WERI-Rb-1 (cell line): ENCODE data around the gene KIAA1958.

Experiments used
- DNase-seq: peaks from one replicate; pipeline ENCODE4 v3.0.0-alpha.2; 2020
- H3K27ac ChIP-seq: fragments of 250-450 bp; sonication (Bioruptor Pico); 2 replicates; pipeline ENCODE4 v1.5.1; 2020; ENCODE audit warnings: mild to moderate bottlenecking, moderate library complexity
- H3K27me3 ChIP-seq: fragments of 250-450 bp; sonication (Bioruptor Pico); 2 replicates; pipeline ENCODE4 v1.5.1; 2021; ENCODE audit warnings: mild to moderate bottlenecking, low read depth, moderate library complexity; ENCODE audit not compliant: insufficient read depth, severe bottlenecking
- H3K36me3 ChIP-seq: fragments of 250-450 bp; sonication (Bioruptor Pico); 2 replicates; pipeline ENCODE4 v1.5.1; 2020; ENCODE audit warnings: mild to moderate bottlenecking, moderate library complexity
- H3K4me3 ChIP-seq: 2 replicates; pipeline ENCODE4 v1.5.1; 2011; ENCODE audit warnings: low read depth, mild to moderate bottlenecking, control low read depth, low read length
- H3K9me3 ChIP-seq: fragments of 250-450 bp; sonication (Bioruptor Pico); 2 replicates; pipeline ENCODE4 v1.5.1; 2021; ENCODE audit warnings: mild to moderate bottlenecking, moderate library complexity; ENCODE audit not compliant: severe bottlenecking
- CTCF ChIP-seq: IDR thresholded peaks from 2 replicates; pipeline ENCODE4 v1.5.1; 2011; ENCODE audit warnings: low read depth, mild to moderate bottlenecking, control low read depth, inconsistent platforms, low read length

KIAA1958 gene

GRCh38 chr9:112699230-112699629 lies 212.6 kb downstream of the KIAA1958 start:
- TF ChIP-seq CTCF: no peak
- Histone ChIP-seq H3K27me3 (no peaks in the 10 kb centered on the region), H3K4me3 (no peak overlapping the region), H3K9me3 (no peaks in the 10 kb centered on the region), H3K36me3 (peaks cover 50% of the 10 kb centered on the region), H3K27ac (no peak overlapping the region)
- DNase-seq: no peak

GRCh38 chr9:112700085-112700484 lies 213.5 kb downstream of the KIAA1958 start:
- DNase-seq: no peak
- Histone ChIP-seq H3K4me3 (no peak overlapping the region), H3K27me3 (no peaks in the 10 kb centered on the region), H3K36me3 (peaks cover 52% of the 10 kb centered on the region), H3K9me3 (no peaks in the 10 kb centered on the region), H3K27ac (no peak overlapping the region)
- no peak for TF ChIP-seq CTCF

GRCh38 chr9:112703304-112703703 lies 216.7 kb downstream of the KIAA1958 start:
- no peak for TF ChIP-seq CTCF
- no peak for DNase-seq
- Histone ChIP-seq H3K4me3 (no peak overlapping the region), H3K36me3 (peaks cover 40% of the 10 kb centered on the region), H3K9me3 (no peaks in the 10 kb centered on the region), H3K27ac (no peak overlapping the region), H3K27me3 (no peaks in the 10 kb centered on the region)

GRCh38 chr9:112705768-112706427 lies 219.3 kb downstream of the KIAA1958 start:
- Histone ChIP-seq H3K9me3 (no peaks in the 10 kb centered on the region), H3K4me3 (no peak overlapping the region), H3K27me3 (no peaks in the 10 kb centered on the region), H3K36me3 (peaks cover 21% of the 10 kb centered on the region), H3K27ac (no peak overlapping the region)
- TF ChIP-seq CTCF: peak; percentile 64
- DNase-seq: peak; percentile 70

GRCh38 chr9:112711050-112711689 lies 224.5 kb downstream of the KIAA1958 start:
- TF ChIP-seq CTCF: peak; percentile 57
- H3K36me3 ChIP-seq: peaks cover 22% of the 10 kb centered on the region
- H3K27ac ChIP-seq: no peak overlapping the region
- H3K27me3 ChIP-seq: no peaks in the 10 kb centered on the region
- DNase-seq: no peak
- no peak overlapping the region for H3K4me3 ChIP-seq
- no peaks in the 10 kb centered on the region for H3K9me3 ChIP-seq
